ENCODE results near the gene ARSJ. TPM values are rescaled to one million over a fixed set of nuclear protein-coding genes. Genes with fewer than 3 reads are reported as not detected.
"Not testable (repeated sequence)": the region's sequence is repeated elsewhere in the genome, so short reads cannot be mapped to it uniquely, and the experiment has no call there.

The ARSJ gene
- total RNA-seq, 1 experiment from 2014 or later: 43.9 TPM

DNA sequence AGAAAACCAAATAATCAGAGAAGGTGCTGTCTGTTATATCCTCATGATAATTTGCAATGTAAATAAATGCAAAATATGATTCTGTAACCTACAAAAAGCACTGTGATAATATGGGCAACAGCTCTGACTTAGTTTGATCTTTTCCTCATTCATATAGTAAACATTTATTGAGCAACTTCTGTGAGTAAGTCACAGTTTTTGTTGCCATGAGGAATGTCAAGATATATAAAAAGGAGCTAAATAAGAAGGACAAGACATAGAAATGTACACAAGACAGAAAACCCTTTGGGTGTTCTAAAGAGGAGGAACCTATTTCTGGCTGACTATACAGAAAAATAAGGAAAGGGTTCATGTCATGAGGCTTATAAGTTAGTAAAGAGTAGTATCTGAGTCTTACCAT, 44.3 kb downstream of the ARSJ start:
- CTCF ChIA-PET: no interaction called here
- no peak for ATAC-seq

DNA sequence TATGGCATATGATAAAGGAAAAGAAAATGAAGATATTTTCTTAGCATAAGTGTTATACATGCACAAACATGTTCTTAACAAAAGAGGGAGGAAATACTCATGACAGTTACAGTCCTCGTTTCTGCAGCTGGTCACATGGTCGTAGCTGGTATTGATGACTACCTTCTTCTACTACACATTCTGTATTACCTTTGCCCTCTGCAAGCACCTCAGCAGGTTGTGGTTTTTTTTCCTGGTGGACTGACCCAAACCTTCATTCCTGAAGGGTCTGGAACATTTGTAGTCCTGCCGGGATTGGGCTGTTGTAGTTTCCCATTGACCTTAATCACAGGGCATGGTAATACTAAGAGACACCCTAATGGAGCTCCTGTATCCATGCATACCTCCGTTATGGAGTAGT, 54.7 kb downstream of the ARSJ start:
- H3K4me3 ChIP-seq (ENCODE audit: low read depth in 2 of 2, low read length in 2 of 2); intact Hi-C loops (cut with micrococcal nuclease; ENCODE audit: unreplicated experiment); CTCF ChIA-PET; ATAC-seq; H3K27me3 ChIP-seq (ENCODE audit: control insufficient read depth, insufficient read depth, low read length); H3K9me3 ChIP-seq (ENCODE audit: control insufficient read depth, insufficient read depth, low read depth, low read length); H3K36me3 ChIP-seq (ENCODE audit: control insufficient read depth, insufficient read depth, low read length); H3K27ac ChIP-seq (ENCODE audit: low read length); DNase-seq (ENCODE audit: low read depth, low spot score); H3K4me1 ChIP-seq (ENCODE audit: control insufficient read depth, insufficient read depth, low read length); in situ Hi-C loops (cut with HindIII; ENCODE audit: low pct_unique_long_range_greater_than_20kb, low sequenced_read_pairs); BruUV-seq (replicated peaks); POLR2A ChIA-PET: not testable (repeated sequence)

More for the DNA sequence above, 44.3 kb downstream of the ARSJ start:
- Histone ChIP-seq H3K4me1 (ENCODE audit: control insufficient read depth, insufficient read depth, low read length) (no peaks in the 10 kb centered on the region), H3K9me3 (ENCODE audit: control insufficient read depth, insufficient read depth, low read depth, low read length) (no peaks in the 10 kb centered on the region), H3K27me3 (ENCODE audit: control insufficient read depth, insufficient read depth, low read length) (no peaks in the 10 kb centered on the region), H3K4me3 (ENCODE audit: low read depth in 2 of 2, low read length in 2 of 2) (no peak overlapping the region), H3K36me3 (ENCODE audit: control insufficient read depth, insufficient read depth, low read length) (no peaks in the 10 kb centered on the region), H3K27ac (ENCODE audit: low read length) (no peak overlapping the region)
- in situ Hi-C loops (cut with HindIII; ENCODE audit: low pct_unique_long_range_greater_than_20kb, low sequenced_read_pairs): no loop called here
- intact Hi-C loops (cut with micrococcal nuclease; ENCODE audit: unreplicated experiment): no loop called here
- BruUV-seq (replicated peaks): no TSS peak
- POLR2A ChIA-PET: no interaction called here
- DNase-seq (ENCODE audit: low read depth, low spot score): no peak
- TF ChIP-seq, protein P1, sequence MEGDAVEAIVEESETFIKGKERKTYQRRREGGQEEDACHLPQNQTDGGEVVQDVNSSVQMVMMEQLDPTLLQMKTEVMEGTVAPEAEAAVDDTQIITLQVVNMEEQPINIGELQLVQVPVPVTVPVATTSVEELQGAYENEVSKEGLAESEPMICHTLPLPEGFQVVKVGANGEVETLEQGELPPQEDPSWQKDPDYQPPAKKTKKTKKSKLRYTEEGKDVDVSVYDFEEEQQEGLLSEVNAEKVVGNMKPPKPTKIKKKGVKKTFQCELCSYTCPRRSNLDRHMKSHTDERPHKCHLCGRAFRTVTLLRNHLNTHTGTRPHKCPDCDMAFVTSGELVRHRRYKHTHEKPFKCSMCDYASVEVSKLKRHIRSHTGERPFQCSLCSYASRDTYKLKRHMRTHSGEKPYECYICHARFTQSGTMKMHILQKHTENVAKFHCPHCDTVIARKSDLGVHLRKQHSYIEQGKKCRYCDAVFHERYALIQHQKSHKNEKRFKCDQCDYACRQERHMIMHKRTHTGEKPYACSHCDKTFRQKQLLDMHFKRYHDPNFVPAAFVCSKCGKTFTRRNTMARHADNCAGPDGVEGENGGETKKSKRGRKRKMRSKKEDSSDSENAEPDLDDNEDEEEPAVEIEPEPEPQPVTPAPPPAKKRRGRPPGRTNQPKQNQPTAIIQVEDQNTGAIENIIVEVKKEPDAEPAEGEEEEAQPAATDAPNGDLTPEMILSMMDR (IDR thresholded peaks at IDR 0.05): no peak
- TF ChIP-seq, protein P2, sequence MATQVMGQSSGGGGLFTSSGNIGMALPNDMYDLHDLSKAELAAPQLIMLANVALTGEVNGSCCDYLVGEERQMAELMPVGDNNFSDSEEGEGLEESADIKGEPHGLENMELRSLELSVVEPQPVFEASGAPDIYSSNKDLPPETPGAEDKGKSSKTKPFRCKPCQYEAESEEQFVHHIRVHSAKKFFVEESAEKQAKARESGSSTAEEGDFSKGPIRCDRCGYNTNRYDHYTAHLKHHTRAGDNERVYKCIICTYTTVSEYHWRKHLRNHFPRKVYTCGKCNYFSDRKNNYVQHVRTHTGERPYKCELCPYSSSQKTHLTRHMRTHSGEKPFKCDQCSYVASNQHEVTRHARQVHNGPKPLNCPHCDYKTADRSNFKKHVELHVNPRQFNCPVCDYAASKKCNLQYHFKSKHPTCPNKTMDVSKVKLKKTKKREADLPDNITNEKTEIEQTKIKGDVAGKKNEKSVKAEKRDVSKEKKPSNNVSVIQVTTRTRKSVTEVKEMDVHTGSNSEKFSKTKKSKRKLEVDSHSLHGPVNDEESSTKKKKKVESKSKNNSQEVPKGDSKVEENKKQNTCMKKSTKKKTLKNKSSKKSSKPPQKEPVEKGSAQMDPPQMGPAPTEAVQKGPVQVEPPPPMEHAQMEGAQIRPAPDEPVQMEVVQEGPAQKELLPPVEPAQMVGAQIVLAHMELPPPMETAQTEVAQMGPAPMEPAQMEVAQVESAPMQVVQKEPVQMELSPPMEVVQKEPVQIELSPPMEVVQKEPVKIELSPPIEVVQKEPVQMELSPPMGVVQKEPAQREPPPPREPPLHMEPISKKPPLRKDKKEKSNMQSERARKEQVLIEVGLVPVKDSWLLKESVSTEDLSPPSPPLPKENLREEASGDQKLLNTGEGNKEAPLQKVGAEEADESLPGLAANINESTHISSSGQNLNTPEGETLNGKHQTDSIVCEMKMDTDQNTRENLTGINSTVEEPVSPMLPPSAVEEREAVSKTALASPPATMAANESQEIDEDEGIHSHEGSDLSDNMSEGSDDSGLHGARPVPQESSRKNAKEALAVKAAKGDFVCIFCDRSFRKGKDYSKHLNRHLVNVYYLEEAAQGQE (IDR thresholded peaks at IDR 0.05; ENCODE audit: insufficient read depth in 1 of 2, low read depth in 2 of 2, low read length in 1 of 2): no peak
- TF ChIP-seq SIN3A (IDR thresholded peaks at IDR 0.05; ENCODE audit: borderline replicate concordance, insufficient read depth, low read depth, low read length): no peak
- no peak for TF ChIP-seq TCF7L2 (IDR thresholded peaks at IDR 0.05; ENCODE audit: low read depth, low read length)
- no peak for TF ChIP-seq POLR2AphosphoS5 (IDR thresholded peaks at IDR 0.05; ENCODE audit: low read depth, low read length)

DNA sequence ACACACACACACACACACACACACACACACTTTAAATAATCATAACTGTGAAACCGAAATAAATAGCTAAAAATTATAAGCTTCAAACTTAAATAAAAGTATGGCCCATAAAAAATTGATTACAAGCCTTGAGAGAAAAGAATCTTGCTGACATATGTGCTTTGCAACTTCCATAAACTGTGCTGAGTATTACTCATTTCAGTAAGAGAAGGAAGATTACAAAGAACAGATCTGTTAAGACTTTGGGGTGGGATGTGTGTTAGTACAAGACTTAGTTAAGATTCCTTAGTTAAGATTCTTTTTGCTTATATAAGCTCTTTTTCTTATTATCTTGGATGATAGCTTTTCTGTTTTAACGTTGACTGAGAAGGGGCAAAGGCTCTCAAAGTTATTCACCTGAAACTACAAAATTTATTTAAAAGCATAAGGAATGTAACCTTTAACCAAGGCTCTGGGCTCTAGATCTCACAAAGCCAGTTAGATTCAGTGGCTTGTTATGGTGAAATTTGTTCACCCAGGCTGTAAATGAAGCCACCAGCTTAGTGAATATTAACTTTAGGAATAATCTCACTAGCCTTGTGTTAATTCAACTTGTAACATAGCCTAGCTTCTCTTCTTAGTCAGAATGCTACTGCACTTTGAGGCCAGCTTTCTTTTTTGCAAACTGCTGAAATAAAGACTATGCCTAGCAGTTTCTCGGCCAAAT, 58.2 kb downstream of the ARSJ start:
- BruUV-seq (replicated peaks): no TSS peak
- H3K36me3 ChIP-seq (ENCODE audit: control insufficient read depth, insufficient read depth, low read length): no peaks in the 10 kb centered on the region; the same call in 1 of the 2 replicates

More for the DNA sequence above, 58.2 kb downstream of the ARSJ start:
- ATAC-seq (no peak), DNase-seq (ENCODE audit: low read depth, low spot score) (no peak)
- intact Hi-C loops (cut with micrococcal nuclease; ENCODE audit: unreplicated experiment) (no loop called here), in situ Hi-C loops (cut with HindIII; ENCODE audit: low pct_unique_long_range_greater_than_20kb, low sequenced_read_pairs) (no loop called here)
- Histone ChIP-seq H3K27ac (ENCODE audit: low read length) (no peak overlapping the region), H3K27me3 (ENCODE audit: control insufficient read depth, insufficient read depth, low read length) (no peaks in the 10 kb centered on the region), H3K9me3 (ENCODE audit: control insufficient read depth, insufficient read depth, low read depth, low read length) (no peaks in the 10 kb centered on the region), H3K4me1 (ENCODE audit: control insufficient read depth, insufficient read depth, low read length) (peaks cover 3% of the 10 kb centered on the region; the same call in 1 of the 2 replicates), H3K4me3 (ENCODE audit: low read depth in 2 of 2, low read length in 2 of 2) (no peak overlapping the region)
- CTCF ChIA-PET: interaction anchor here (0.7 kb wide), 1 partner anchor 148 kb away, joined by 4 read pairs; no protein-coding TSS in a partner anchor
- POLR2A ChIA-PET: interaction anchor here (0.6 kb wide), 2 partner anchors 58 to 989 kb away, joined by 5 to 6 read pairs; partner anchors contain the start of gene ARSJ
- TF ChIP-seq SIN3A (IDR thresholded peaks at IDR 0.05; ENCODE audit: borderline replicate concordance, insufficient read depth, low read depth, low read length) (no peak), TCF7L2 (IDR thresholded peaks at IDR 0.05; ENCODE audit: low read depth, low read length) (no peak)
- TF ChIP-seq, protein P2 (IDR thresholded peaks at IDR 0.05; ENCODE audit: insufficient read depth in 1 of 2, low read depth in 2 of 2, low read length in 1 of 2): no peak

All from Panc1 (cell line).